Endothelial cell of umbilical vein (primary cell): ENCODE measurements around the gene CHST12. TPM values are rescaled to one million over a fixed set of nuclear protein-coding genes. Genes with fewer than 3 reads are reported as not detected.

Experiments used
- BruUV-seq: library from RNA; stranded (reverse); fragments of 400-500 nt; replicated peaks from 2 replicates; lab custom pipeline; 2021; lab: Mats Ljungman, UMichigan
- CTCF ChIA-PET: fragments of 300-600, 350-600 bp; sonication (Branson Sonifier 250); formaldehyde crosslinking; loops from one replicate; lab custom pipeline; 2021; ENCODE audit warnings: antibody characterized with exemption, inconsistent platforms; lab: Charles Lee
- POLR2A ChIA-PET: fragments of 300-600, 350-600 bp; sonication (Branson Sonifier 250); formaldehyde crosslinking; loops from one replicate; lab custom pipeline; 2021; ENCODE audit warnings: antibody characterized with exemption, inconsistent platforms; lab: Charles Lee
- DNase-seq: peaks from one replicate; pipeline ENCODE4 v3.0.0-alpha.2; 2011; ENCODE audit warnings: low read depth, low spot score
- FAIRE-seq: peaks from 2 replicates; lab custom pipeline; 2011; peaks lifted over from hg19 to GRCh38; lab: Jason Lieb, UNC
- H2AFZ ChIP-seq: 2 replicates; pipeline ENCODE4 v1.6.0; 2012; ENCODE audit warnings: low read depth, low read length, control low read depth, inconsistent platforms
- H3K27ac ChIP-seq: 2 replicates; pipeline ENCODE4 v1.5.1; 2011; ENCODE audit warnings: low read depth, mild to moderate bottlenecking, control low read depth, low read length, moderate library complexity; ENCODE audit not compliant: insufficient read depth
- H3K27me3 ChIP-seq, 2 experiments: 2 replicates each; pipeline versions ENCODE4 v1.6.0 to v1.6.1; 2011; ENCODE audit warnings: low read length in 2 of 2, mixed read lengths in 1 of 2; ENCODE audit not compliant: control insufficient read depth in 2 of 2, insufficient read depth in 2 of 2
- H3K36me3 ChIP-seq, 2 experiments: 2 replicates in 1 of 2; 3 replicates in 1 of 2; pipeline ENCODE4 v1.5.1; 2011; ENCODE audit warnings: low read length in 2 of 2, mild to moderate bottlenecking in 1 of 2, moderate library complexity in 1 of 2; ENCODE audit not compliant: control insufficient read depth in 2 of 2, insufficient read depth in 2 of 2; ENCODE audit errors: extremely low read depth in 1 of 2
- H3K4me1 ChIP-seq: 3 replicates; pipeline ENCODE4 v1.5.1; 2011; ENCODE audit warnings: mild to moderate bottlenecking, low read length; ENCODE audit not compliant: control insufficient read depth, insufficient read depth; ENCODE audit errors: extremely low read depth
- H3K4me2 ChIP-seq: 2 replicates; pipeline ENCODE4 v1.6.1; 2011; ENCODE audit warnings: low read length, control low read depth, mixed read lengths; ENCODE audit not compliant: insufficient read depth
- H3K4me3 ChIP-seq, 3 experiments: fragments of 200-600 bp in 1 of 3; sonication (generic), shearing (Covaris generic) in 1 of 3; replicated peaks in 1 of 3; 2 replicates each; pipeline ENCODE4 v1.5.1; 2011 to 2016; ENCODE audit warnings: control low read depth in 3 of 3, low read length in 3 of 3, mild to moderate bottlenecking in 2 of 3, inconsistent platforms in 1 of 3, low read depth in 1 of 3, moderate library complexity in 1 of 3; ENCODE audit not compliant: insufficient read depth in 1 of 3
- H3K79me2 ChIP-seq: 2 replicates; pipeline ENCODE4 v1.6.0; 2012; ENCODE audit warnings: low read length, inconsistent platforms; ENCODE audit not compliant: control insufficient read depth, insufficient read depth
- H3K9ac ChIP-seq: replicated peaks from 2 replicates; pipeline ENCODE3; 2011; ENCODE audit warnings: low read length, control low read depth; ENCODE audit not compliant: insufficient read depth; ENCODE audit errors: extremely low read depth
- H3K9me1 ChIP-seq: replicated peaks from 3 replicates; pipeline ENCODE4 v1.6.0; 2011; ENCODE audit warnings: mild to moderate bottlenecking, low read length; ENCODE audit not compliant: control insufficient read depth, insufficient read depth; ENCODE audit errors: extremely low read depth
- H3K9me3 ChIP-seq: replicated peaks from 2 replicates; pipeline ENCODE4 v1.5.1; 2012; ENCODE audit warnings: low read length, inconsistent platforms; ENCODE audit not compliant: control insufficient read depth, insufficient read depth
- H4K20me1 ChIP-seq: replicated peaks from 2 replicates; pipeline ENCODE3; 2011; ENCODE audit warnings: mild to moderate bottlenecking, low read length; ENCODE audit not compliant: control insufficient read depth, insufficient read depth; ENCODE audit errors: extremely low read depth
- EZH2 ChIP-seq: IDR thresholded peaks from 2 replicates; pipeline ENCODE4 v1.6.1; 2012; ENCODE audit warnings: borderline replicate concordance, low read depth, mild to moderate bottlenecking, moderate library complexity, low read length, inconsistent platforms; ENCODE audit not compliant: severe bottlenecking
- FOS ChIP-seq: IDR thresholded peaks from 2 replicates; pipeline ENCODE4 v1.6.1; 2011; ENCODE audit warnings: mild to moderate bottlenecking, low read length, moderate library complexity, borderline replicate concordance; ENCODE audit not compliant: insufficient read depth
- GATA2 ChIP-seq: IDR thresholded peaks from 2 replicates; pipeline ENCODE4 v1.7.0; 2011; ENCODE audit warnings: low read depth, mild to moderate bottlenecking, moderate library complexity, mixed read lengths, low read length; ENCODE audit not compliant: insufficient read length, insufficient read depth
- JUN ChIP-seq: IDR thresholded peaks from 2 replicates; pipeline ENCODE4 v1.6.1; 2011; ENCODE audit warnings: borderline replicate concordance, low read depth; ENCODE audit not compliant: insufficient read length, insufficient read depth
- MYC ChIP-seq: IDR thresholded peaks from one replicate; pipeline ENCODE4 v1.6.1; 2011; ENCODE audit warnings: mild to moderate bottlenecking, low read depth, low read length
- POLR2A ChIP-seq: IDR thresholded peaks from 2 replicates; pipeline ENCODE4 v1.6.1; 2012; ENCODE audit warnings: low read depth, mild to moderate bottlenecking, control low read depth, low read length
- POLR2AphosphoS5 ChIP-seq: IDR thresholded peaks from 2 replicates; pipeline ENCODE4 v1.6.1; 2012; ENCODE audit warnings: low read depth, mild to moderate bottlenecking, control low read depth, low read length, moderate library complexity; ENCODE audit not compliant: insufficient read depth
- dilution Hi-C: fragments of 300-500 bp; cut with MboI; formaldehyde crosslinking; loops from one replicate; pipeline ENCODE4 v1.15.0; 2019; ENCODE audit warnings: low sequenced_read_pairs; ENCODE audit not compliant: extremely low pct_ligation_motif_present
- intact Hi-C: fragments of 100-400 bp; cut with micrococcal nuclease; formaldehyde crosslinking; loops from one replicate; pipeline ENCODE4 v1.10.0; 2022
- polyA plus RNA-seq, 4 experiments: library from polyadenylated mRNA; depleted of rRNA in 3 of 4; stranded (reverse) in 3 of 4; unstranded in 1 of 4; fragments of >200 nt; gene quantifications; 2 replicates each; pipeline versions ENCODE4 v1.2.1 to v1.2.3, GENCODE V29; 2011 to 2012; ENCODE audit warnings: missing spikeins in 1 of 4
- total RNA-seq: library from RNA; stranded (reverse); gene quantifications from 2 replicates; pipeline ENCODE4 v1.2.3, GENCODE V29; 2021
- TF ChIP-seq, protein P1 (sequence below): IDR thresholded peaks from 2 replicates; pipeline ENCODE4 v1.6.1; 2011; ENCODE audit not compliant: insufficient read depth, insufficient read length
- TF ChIP-seq, protein P2 (sequence below), 2 donors: IDR thresholded peaks; 1 replicate in 1 of 2; 2 replicates in 1 of 2; pipeline ENCODE4 v1.5.1; 2011; ENCODE audit warnings: low read length in 2 of 2, mild to moderate bottlenecking in 2 of 2, moderate library complexity in 2 of 2, control low read depth in 1 of 2, inconsistent platforms in 1 of 2, low read depth in 1 of 2; ENCODE audit not compliant: insufficient read depth in 1 of 2; ENCODE audit errors: extremely low read depth in 1 of 2

Gene CHST12
- total and polyA plus RNA-seq, 2 donors (not counting 3 experiments of a cell fraction or from before 2014, with no cell fraction given) = 30.2 to 52.6 TPM

DNA sequence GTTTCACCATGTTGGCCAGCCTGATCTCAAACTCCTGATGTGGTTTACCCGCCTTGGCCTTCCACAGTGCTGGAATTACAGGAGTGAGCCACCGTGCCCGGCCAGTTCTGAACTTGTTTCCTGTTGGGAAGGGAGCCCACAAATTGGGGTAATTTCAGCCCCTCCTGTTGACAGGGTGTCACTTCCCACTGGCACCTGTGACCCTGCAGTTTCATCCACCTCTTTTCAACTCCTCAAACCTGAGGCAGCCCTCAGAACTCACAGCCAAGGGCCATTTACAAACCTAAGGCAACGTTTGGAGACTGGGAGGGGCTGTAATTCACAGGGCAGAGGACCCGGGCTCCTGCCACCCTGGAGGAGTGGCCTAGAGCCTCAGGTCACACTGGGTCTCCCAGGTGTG, 22.2 kb upstream of the CHST12 start:
- H3K9ac ChIP-seq = no peak overlapping the region
- no peak overlapping the region for H3K27ac ChIP-seq
- no peaks in the 10 kb centered on the region for H4K20me1 ChIP-seq
- no peaks in the 10 kb centered on the region for H3K9me1 ChIP-seq
- ChIA-PET POLR2A (no interaction called here), CTCF (no interaction called here)
- peaks cover 7 to 33% of the 10 kb centered on the region in 2 experiments for H3K36me3 ChIP-seq
- no peak overlapping the region for H2AFZ ChIP-seq
- no TSS peak for BruUV-seq
- H3K4me2 ChIP-seq = no peak overlapping the region
- no peaks in the 10 kb centered on the region for H3K4me1 ChIP-seq
- dilution Hi-C loops (no loop called here), intact Hi-C loops (no loop called here)
- no peak for FAIRE-seq
- TF ChIP-seq JUN = no peak
- TF ChIP-seq POLR2A = no peak
- no peak for DNase-seq
- H3K79me2 ChIP-seq = peaks cover 18% of the 10 kb centered on the region
- H3K4me3 ChIP-seq = no peak overlapping the region
- H3K27me3 ChIP-seq = no peaks in the 10 kb centered on the region
- no peaks in the 10 kb centered on the region for H3K9me3 ChIP-seq

DNA sequence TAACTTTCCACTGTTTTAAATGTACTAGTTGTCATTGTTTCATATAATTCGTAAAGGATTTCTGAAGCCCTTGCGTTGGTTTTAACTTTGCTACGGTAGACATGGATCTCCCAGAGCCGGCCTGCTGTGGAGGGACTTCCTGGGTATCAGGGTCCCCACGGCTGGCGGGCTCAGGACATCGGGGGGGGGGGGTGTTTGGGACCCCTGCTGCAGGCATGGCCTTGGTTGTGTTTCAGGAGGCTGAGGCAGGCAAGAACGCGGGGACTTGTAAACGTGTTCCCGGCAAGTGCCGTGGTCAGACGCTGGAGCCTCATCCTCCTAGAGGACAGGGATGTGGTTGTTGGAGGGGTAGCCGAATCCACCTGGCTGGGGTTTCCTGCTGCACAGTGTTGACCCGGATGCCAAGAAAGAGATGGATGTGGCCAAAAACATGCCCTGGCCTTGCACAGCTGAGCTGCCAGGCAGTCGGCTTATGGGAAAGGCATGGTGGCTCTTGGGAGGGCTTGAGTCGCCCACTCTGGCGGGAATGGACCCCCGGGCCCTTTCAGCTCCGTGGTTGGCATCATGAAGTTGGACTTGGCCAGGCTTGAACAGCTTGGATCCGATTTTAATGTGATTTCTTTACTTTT, 21.4 kb upstream of the CHST12 start:
- no peaks in the 10 kb centered on the region for H3K27me3 ChIP-seq
- peaks cover 10% of the 10 kb centered on the region for H3K79me2 ChIP-seq
- no peaks in the 10 kb centered on the region for H3K4me1 ChIP-seq
- peaks cover 6 to 26% of the 10 kb centered on the region in 2 experiments for H3K36me3 ChIP-seq
- no peaks in the 10 kb centered on the region for H4K20me1 ChIP-seq
- intact Hi-C loops = no loop called here
- H3K4me3 ChIP-seq = no peak overlapping the region
- FAIRE-seq (no peak), DNase-seq (no peak)
- no peak for TF ChIP-seq MYC
- TF ChIP-seq POLR2A = no peak
- no peak for TF ChIP-seq GATA2
- TF ChIP-seq EZH2 = no peak
- TF ChIP-seq JUN = no peak
- TF ChIP-seq POLR2AphosphoS5 = no peak
- TF ChIP-seq, protein P1, sequence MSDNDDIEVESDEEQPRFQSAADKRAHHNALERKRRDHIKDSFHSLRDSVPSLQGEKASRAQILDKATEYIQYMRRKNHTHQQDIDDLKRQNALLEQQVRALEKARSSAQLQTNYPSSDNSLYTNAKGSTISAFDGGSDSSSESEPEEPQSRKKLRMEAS = no peak
- TF ChIP-seq, protein P2, sequence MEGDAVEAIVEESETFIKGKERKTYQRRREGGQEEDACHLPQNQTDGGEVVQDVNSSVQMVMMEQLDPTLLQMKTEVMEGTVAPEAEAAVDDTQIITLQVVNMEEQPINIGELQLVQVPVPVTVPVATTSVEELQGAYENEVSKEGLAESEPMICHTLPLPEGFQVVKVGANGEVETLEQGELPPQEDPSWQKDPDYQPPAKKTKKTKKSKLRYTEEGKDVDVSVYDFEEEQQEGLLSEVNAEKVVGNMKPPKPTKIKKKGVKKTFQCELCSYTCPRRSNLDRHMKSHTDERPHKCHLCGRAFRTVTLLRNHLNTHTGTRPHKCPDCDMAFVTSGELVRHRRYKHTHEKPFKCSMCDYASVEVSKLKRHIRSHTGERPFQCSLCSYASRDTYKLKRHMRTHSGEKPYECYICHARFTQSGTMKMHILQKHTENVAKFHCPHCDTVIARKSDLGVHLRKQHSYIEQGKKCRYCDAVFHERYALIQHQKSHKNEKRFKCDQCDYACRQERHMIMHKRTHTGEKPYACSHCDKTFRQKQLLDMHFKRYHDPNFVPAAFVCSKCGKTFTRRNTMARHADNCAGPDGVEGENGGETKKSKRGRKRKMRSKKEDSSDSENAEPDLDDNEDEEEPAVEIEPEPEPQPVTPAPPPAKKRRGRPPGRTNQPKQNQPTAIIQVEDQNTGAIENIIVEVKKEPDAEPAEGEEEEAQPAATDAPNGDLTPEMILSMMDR (IDR thresholded peaks at IDR 0.05; ENCODE audit: extremely low read depth in 1 of 2, insufficient read depth in 1 of 2, low read depth in 1 of 2, low read length in 2 of 2) = no peak
- no peak for TF ChIP-seq FOS
- no peak overlapping the region for H3K4me2 ChIP-seq
- no peaks in the 10 kb centered on the region for H3K9me3 ChIP-seq
- CTCF ChIA-PET = interaction anchor here (3.2 kb wide), 1 partner anchor 49 kb away, joined by 29 read pairs; no protein-coding TSS in a partner anchor
- POLR2A ChIA-PET = no interaction called here
- no TSS peak for BruUV-seq
- dilution Hi-C loops = no loop called here
- no peaks in the 10 kb centered on the region for H3K9me1 ChIP-seq
- no peak overlapping the region for H2AFZ ChIP-seq
- H3K27ac ChIP-seq = no peak overlapping the region
- no peak overlapping the region for H3K9ac ChIP-seq
